PC-9 (cell line): ENCODE data around the gene TRIM7. TPM values are rescaled to one million over a fixed set of nuclear protein-coding genes. Genes with fewer than 3 reads are reported as not detected.

Experiments
- BruUV-seq: library from RNA; stranded (reverse); fragments of 400-500 nt; replicated peaks from 2 replicates; lab custom pipeline; 2021; lab: Mats Ljungman, UMichigan
- CTCF ChIA-PET: fragments of 300-600 bp; sonication (Branson Sonifier 250); formaldehyde crosslinking; loops from one replicate; lab custom pipeline; 2022; ENCODE audit warnings: antibody characterized with exemption; lab: Charles Lee
- POLR2A ChIA-PET: fragments of 300-600 bp; sonication (Branson Sonifier 250); formaldehyde crosslinking; loops from one replicate; lab custom pipeline; 2022; ENCODE audit warnings: antibody characterized with exemption; ENCODE audit not compliant: unreplicated experiment; lab: Charles Lee
- DNase-seq, 2 experiments: peaks; one replicate each; pipeline versions ENCODE4 v3.0.0 to v3.0.0-alpha.2; 2015 to 2022; ENCODE audit warnings: mixed read lengths in 1 of 2
- H2AFZ ChIP-seq: fragments of 200-600 bp; sonication (generic); 2 replicates; pipeline ENCODE4 v1.8.1; 2017; ENCODE audit warnings: antibody characterized with exemption
- H3F3A ChIP-seq: fragments of 200-600 bp; sonication (generic); 2 replicates; pipeline ENCODE4 v1.8.1; 2017; ENCODE audit warnings: antibody characterized with exemption, mild to moderate bottlenecking, low read depth; ENCODE audit not compliant: insufficient read depth
- H3K27ac ChIP-seq: fragments of 200-600 bp; sonication (generic); 2 replicates; pipeline ENCODE4 v1.6.1; 2016; ENCODE audit warnings: mixed run types
- H3K27me3 ChIP-seq: fragments of 200-600 bp; sonication (generic); 2 replicates; pipeline ENCODE4 v1.6.1; 2016; ENCODE audit warnings: low read depth, mixed run types; ENCODE audit not compliant: insufficient read depth
- H3K36me3 ChIP-seq: fragments of 200-600 bp; sonication (generic); 2 replicates; pipeline ENCODE4 v1.6.1; 2016; ENCODE audit warnings: low read depth, mixed run types
- H3K4me1 ChIP-seq: fragments of 200-600 bp; sonication (generic); replicated peaks from 2 replicates; pipeline ENCODE4 v1.6.1; 2016; ENCODE audit warnings: mixed run types; ENCODE audit not compliant: insufficient read depth
- H3K4me2 ChIP-seq: fragments of 200-600 bp; sonication (generic); 2 replicates; pipeline ENCODE4 v1.6.1; 2017; ENCODE audit warnings: mixed run types
- H3K4me3 ChIP-seq: fragments of 200-600 bp; sonication (generic); 2 replicates; pipeline ENCODE4 v1.6.1; 2016; ENCODE audit warnings: mixed run types
- H3K79me2 ChIP-seq: fragments of 200-600 bp; sonication (generic); 2 replicates; pipeline ENCODE4 v1.6.1; 2017; ENCODE audit warnings: low read depth, mixed run types
- H3K9me2 ChIP-seq: fragments of 200-600 bp; sonication (generic); 2 replicates; pipeline ENCODE4 v1.8.1; 2017; ENCODE audit warnings: mild to moderate bottlenecking; ENCODE audit not compliant: insufficient read depth
- H3K9me3 ChIP-seq: fragments of 200-600 bp; sonication (generic); 2 replicates; pipeline ENCODE4 v1.8.1; 2016; ENCODE audit warnings: low read depth; ENCODE audit not compliant: insufficient read depth
- H4K20me1 ChIP-seq: fragments of 200-600 bp; sonication (generic); 2 replicates; pipeline ENCODE4 v1.8.1; 2017; ENCODE audit not compliant: insufficient read depth
- CTCF ChIP-seq: fragments of 200-600 bp; sonication (generic); conservative IDR thresholded peaks from 2 replicates; pipeline ENCODE4 v1.6.1; 2017; ENCODE audit warnings: mixed run types, antibody characterized with exemption, mild to moderate bottlenecking, moderate library complexity
- EZH2 ChIP-seq: fragments of 200-600 bp; sonication (generic); IDR thresholded peaks from 2 replicates; pipeline ENCODE4 v1.8.0; 2017; ENCODE audit warnings: antibody characterized with exemption, low read depth
- intact Hi-C: fragments of 100-400 bp; cut with micrococcal nuclease; formaldehyde crosslinking; loops from one replicate; pipeline ENCODE4 v1.10.0; 2022; ENCODE audit not compliant: unreplicated experiment
- total RNA-seq: library from RNA; stranded (reverse); gene quantifications from 2 replicates; pipeline ENCODE4 v1.2.3, GENCODE V29; 2021

The TRIM7 gene
- total RNA-seq, 1 experiment from 2014 or later = 9.2 TPM

- peaks cover 29% of the 10 kb centered on the region for H3K4me1 ChIP-seq
- peak within 1 kb of the TSS; percentile 95 for H3K4me3 ChIP-seq
- no TSS peak for BruUV-seq
- H3K36me3 ChIP-seq = peaks cover 44% of the 10 kb centered on the region
- peak within 1 kb of the TSS; percentile 80 for H2AFZ ChIP-seq
- TF ChIP-seq CTCF (no peak), EZH2 (no peak)
- no peaks in the 10 kb centered on the region for H3K27me3 ChIP-seq
- peak within 1 kb of the TSS; percentile 97 for H3K27ac ChIP-seq
- peaks cover 73% of the 10 kb centered on the region for H3F3A ChIP-seq
- peaks cover 90% of the 10 kb centered on the region for H3K79me2 ChIP-seq
- intact Hi-C loops = loop anchor here (1.0 to 5.0 kb wide), 4 partner anchors 20 to 433 kb away; partner anchors contain the start of genes TRIM41 and ZFP62
- ChIA-PET POLR2A (interaction anchor here (0.6 to 1.1 kb wide), 5 partner anchors 18 to 54 kb away, joined by 4 to 18 read pairs (median 6); partner anchors contain the start of gene TRIM41), CTCF (interaction anchor here (0.9 to 1.2 kb wide), 2 partner anchors 18 to 59 kb away, joined by 3 read pairs; no protein-coding TSS in a partner anchor)
- peak within 1 kb of the TSS; percentile 100 for H3K4me2 ChIP-seq
- no peaks in the 10 kb centered on the region for H3K9me3 ChIP-seq
- H3K9me2 ChIP-seq = no peaks in the 10 kb centered on the region
- peak; percentile 73 to 89 for DNase-seq
- peaks cover 56% of the 10 kb centered on the region for H4K20me1 ChIP-seq
Measured at GRCh38 chr5:181243564-181244343, 38.8 kb upstream of the TRIM7 start, which contains the start of gene RACK1. TSS of gene RACK1 (minus strand) at chr5:181243906. CDS start at chr5:181243800, 106 bp downstream.

GRCh38 chr5:181243018-181243563 lies 38.1 kb upstream of the TRIM7 start:
- intact Hi-C loops = loop anchor here (5.0 kb wide), 1 partner anchor 381 kb away; the partner anchor contains the start of gene ZFP62
- Histone ChIP-seq H3K4me2 (peak overlapping the region; percentile 100), H3K9me3 (no peaks in the 10 kb centered on the region), H3K36me3 (peaks cover 48% of the 10 kb centered on the region), H3K4me1 (peaks cover 28% of the 10 kb centered on the region), H3K9me2 (no peaks in the 10 kb centered on the region), H2AFZ (no peak overlapping the region), H3K27ac (peak overlapping the region; percentile 97), H4K20me1 (peaks cover 56% of the 10 kb centered on the region), H3K27me3 (no peaks in the 10 kb centered on the region), H3K4me3 (peak overlapping the region; percentile 95), H3F3A (peaks cover 79% of the 10 kb centered on the region), H3K79me2 (peaks cover 90% of the 10 kb centered on the region)
- TSS peak; percentile 49 for BruUV-seq
- no peak for TF ChIP-seq EZH2
- TF ChIP-seq CTCF = no peak
- CTCF ChIA-PET = interaction anchor here (0.7 kb wide), 1 partner anchor 403 kb away, joined by 3 read pairs; no protein-coding TSS in a partner anchor
- DNase-seq = no peak
- POLR2A ChIA-PET = interaction anchor here (0.7 kb wide), 1 partner anchor 36 kb away, joined by 7 read pairs; no protein-coding TSS in a partner anchor

- peaks cover 85% of the 10 kb centered on the region for H3K79me2 ChIP-seq
- no peak overlapping the region for H2AFZ ChIP-seq
- H4K20me1 ChIP-seq = peaks cover 60% of the 10 kb centered on the region
- no peaks in the 10 kb centered on the region for H3K27me3 ChIP-seq
- H3K4me3 ChIP-seq = peak overlapping the region; percentile 95
- peaks cover 90% of the 10 kb centered on the region for H3F3A ChIP-seq
- H3K4me2 ChIP-seq = peak overlapping the region; percentile 100
- H3K9me2 ChIP-seq = no peaks in the 10 kb centered on the region
- ChIA-PET POLR2A (interaction anchor here (0.7 kb wide), 1 partner anchor 53 kb away, joined by 5 read pairs; no protein-coding TSS in a partner anchor), CTCF (no interaction called here)
- peaks cover 53% of the 10 kb centered on the region for H3K36me3 ChIP-seq
- no peaks in the 10 kb centered on the region for H3K9me3 ChIP-seq
- DNase-seq = no peak
- TF ChIP-seq EZH2 (no peak), CTCF (no peak)
- BruUV-seq = no TSS peak
- peak overlapping the region; percentile 97 for H3K27ac ChIP-seq
- peaks cover 28% of the 10 kb centered on the region for H3K4me1 ChIP-seq
- intact Hi-C loops = loop anchor here (5.0 kb wide), 1 partner anchor 380 kb away; the partner anchor contains the start of gene ZFP62
Measured at GRCh38 chr5:181242031-181242451, 37.0 kb upstream of the TRIM7 start.
